ENCODE data around the gene DNMT3A. TPM values are rescaled to one million over a fixed set of nuclear protein-coding genes. Genes with fewer than 3 reads are reported as not detected.

DNMT3A gene
- total RNA-seq, 1 experiment from 2014 or later: 215 TPM

DNA sequence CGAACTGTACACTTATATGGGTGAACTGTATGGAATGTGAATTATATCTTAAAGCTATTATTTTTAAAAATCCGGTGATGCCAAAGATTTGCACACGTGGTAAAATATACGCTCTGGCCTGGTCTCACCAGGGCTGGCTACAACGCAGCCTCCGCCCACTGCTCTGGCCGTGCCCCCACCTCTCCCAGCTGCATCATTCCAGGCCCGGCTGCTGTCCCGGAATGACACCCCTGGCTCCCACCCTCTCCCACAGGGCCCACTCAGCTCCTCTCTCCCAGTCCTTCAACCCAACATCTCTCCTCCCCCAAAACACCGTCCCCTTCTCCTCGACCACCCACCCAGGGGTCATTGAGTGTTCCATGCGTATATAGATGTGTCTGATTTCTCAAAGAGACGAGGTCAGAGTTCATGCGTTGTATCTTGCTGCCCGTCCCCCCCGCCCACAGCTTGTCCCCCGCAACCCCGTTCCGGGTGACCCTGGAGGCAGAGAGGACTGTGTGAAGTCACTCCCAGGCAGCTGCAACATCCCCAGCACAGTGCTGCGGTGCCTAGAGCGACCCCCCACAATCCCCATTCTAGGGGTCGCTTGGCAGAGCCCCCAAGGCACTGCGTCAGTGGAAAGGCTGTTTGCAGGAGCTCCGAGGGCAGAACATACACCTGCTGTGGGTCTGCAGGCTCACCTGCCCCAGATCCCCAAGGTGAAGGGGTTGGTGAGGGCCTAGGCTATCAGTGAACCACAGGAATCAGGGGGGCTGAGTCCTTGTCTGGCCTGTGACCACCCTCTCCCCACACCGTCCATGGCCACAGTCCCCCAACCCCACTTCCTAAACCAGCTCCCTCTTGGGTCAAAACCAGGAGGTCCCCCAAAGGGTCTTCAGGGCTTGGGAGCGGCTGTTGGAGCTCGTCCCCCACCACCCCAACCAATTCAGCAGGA, 13.3 kb downstream of the DNMT3A start:
- Histone ChIP-seq H3K4me2 (ENCODE audit: insufficient read depth, insufficient read length, low read length) (no peak overlapping the region), H4K20me1 (ENCODE audit: control insufficient read depth, insufficient read depth, insufficient read length) (no peaks in the 10 kb centered on the region), H4K8ac (replicated peaks; ENCODE audit: insufficient read length, low read depth, low read length) (no peak overlapping the region), H3K9me3 (ENCODE audit: control insufficient read depth, low read depth, low read length) (no peaks in the 10 kb centered on the region), H3K79me2 (ENCODE audit: insufficient read depth, low read length) (no peaks in the 10 kb centered on the region; the same call in 1 of the 2 replicates), H3K23ac (ENCODE audit: insufficient read length, low read depth, low read length) (no peak overlapping the region), H2AK5ac (ENCODE audit: insufficient read length, low read length) (no peak overlapping the region), H3K14ac (ENCODE audit: insufficient read depth, low read length) (no peak overlapping the region), H3K79me1 (ENCODE audit: insufficient read depth, low read depth, low read length, poor library complexity, severe bottlenecking) (no peaks in the 10 kb centered on the region), H3K18ac (ENCODE audit: insufficient read length, low read depth, low read length) (no peak overlapping the region), H3K4me1 (ENCODE audit: insufficient read depth, low read length) (no peaks in the 10 kb centered on the region), H2BK12ac (ENCODE audit: insufficient read length, low read depth, low read length) (no peak overlapping the region), H3K4ac (ENCODE audit: low read depth, low read length) (no peak overlapping the region), H2BK20ac (ENCODE audit: low read depth, low read length, poor library complexity, severe bottlenecking) (no peak overlapping the region), H3K56ac (ENCODE audit: insufficient read length, low read depth, low read length) (no peak overlapping the region), H2BK120ac (ENCODE audit: low read depth, low read length, poor library complexity, severe bottlenecking) (no peak overlapping the region), H3T11ph (ENCODE audit: low read length) (no peak overlapping the region), H3K27ac (ENCODE audit: insufficient read length, low read depth, low read length) (no peak overlapping the region), H3K27me3 (ENCODE audit: insufficient read depth, low read length) (no peaks in the 10 kb centered on the region), H3K9ac (ENCODE audit: extremely low read depth, insufficient read length, low read length) (no peak overlapping the region), H2AFZ (ENCODE audit: low read length) (no peak overlapping the region), H3K23me2 (ENCODE audit: insufficient read length, low read depth, low read length, poor library complexity, severe bottlenecking) (no peaks in the 10 kb centered on the region), H4K5ac (ENCODE audit: insufficient read length, low read depth, low read length) (no peak overlapping the region), H2BK15ac (ENCODE audit: low read depth, low read length) (no peak overlapping the region), H2BK5ac (ENCODE audit: insufficient read length, low read length) (no peak overlapping the region), H4K91ac (ENCODE audit: insufficient read length, low read depth, low read length) (no peak overlapping the region)
- peaks cover 8 to 24% (median 17%) of the 10 kb centered on the region in 3 experiments; a peak in 6 of 7 replicates for H3K36me3 Mint-ChIP-seq (ENCODE audit: insufficient read depth in 1 of 3, low read depth in 3 of 3)
- peaks cover 21 to 32% of the 10 kb centered on the region in 2 experiments for H3K4me1 Mint-ChIP-seq
- DNase-seq: no peak
- H3K9me3 Mint-ChIP-seq: peaks cover 13% of the 10 kb centered on the region in 2 experiments; a peak in 4 of 5 replicates
- peaks cover 3% of the 10 kb centered on the region for H3K27me3 Mint-ChIP-seq (ENCODE audit: low read depth)
- WGBS (ENCODE audit: extremely low coverage, insufficient read length, low lambda C conversion rate): no CpG with 5 or more reads among the region's 27 CpGs
- no peak overlapping the region for H3K4me3 Mint-ChIP-seq
- H3K27ac Mint-ChIP-seq: no peak overlapping the region; a peak in 1 of 7 replicates
- TF ChIP-seq, protein P1, sequence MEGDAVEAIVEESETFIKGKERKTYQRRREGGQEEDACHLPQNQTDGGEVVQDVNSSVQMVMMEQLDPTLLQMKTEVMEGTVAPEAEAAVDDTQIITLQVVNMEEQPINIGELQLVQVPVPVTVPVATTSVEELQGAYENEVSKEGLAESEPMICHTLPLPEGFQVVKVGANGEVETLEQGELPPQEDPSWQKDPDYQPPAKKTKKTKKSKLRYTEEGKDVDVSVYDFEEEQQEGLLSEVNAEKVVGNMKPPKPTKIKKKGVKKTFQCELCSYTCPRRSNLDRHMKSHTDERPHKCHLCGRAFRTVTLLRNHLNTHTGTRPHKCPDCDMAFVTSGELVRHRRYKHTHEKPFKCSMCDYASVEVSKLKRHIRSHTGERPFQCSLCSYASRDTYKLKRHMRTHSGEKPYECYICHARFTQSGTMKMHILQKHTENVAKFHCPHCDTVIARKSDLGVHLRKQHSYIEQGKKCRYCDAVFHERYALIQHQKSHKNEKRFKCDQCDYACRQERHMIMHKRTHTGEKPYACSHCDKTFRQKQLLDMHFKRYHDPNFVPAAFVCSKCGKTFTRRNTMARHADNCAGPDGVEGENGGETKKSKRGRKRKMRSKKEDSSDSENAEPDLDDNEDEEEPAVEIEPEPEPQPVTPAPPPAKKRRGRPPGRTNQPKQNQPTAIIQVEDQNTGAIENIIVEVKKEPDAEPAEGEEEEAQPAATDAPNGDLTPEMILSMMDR (conservative IDR thresholded peaks at IDR 0.05): no peak

Data from H9 (cell line).